GM18951 (cell line): ENCODE measurements around the gene ACR.

ENCODE experiments used
- POLR2A ChIP-seq: IDR thresholded peaks from 4 replicates; pipeline ENCODE4 v1.6.1; 2011; ENCODE audit warnings: mild to moderate bottlenecking; ENCODE audit not compliant: insufficient read length, insufficient read depth; ENCODE audit errors: extremely low read depth
- in situ Hi-C: fragments of 300-500 bp; cut with MboI; formaldehyde crosslinking; loops from one replicate; pipeline ENCODE4 v1.12.0; 2022; ENCODE audit warnings: low sequenced_read_pairs, mixed read lengths, inconsistent platforms; ENCODE audit not compliant: unreplicated experiment

ACR gene

DNA sequence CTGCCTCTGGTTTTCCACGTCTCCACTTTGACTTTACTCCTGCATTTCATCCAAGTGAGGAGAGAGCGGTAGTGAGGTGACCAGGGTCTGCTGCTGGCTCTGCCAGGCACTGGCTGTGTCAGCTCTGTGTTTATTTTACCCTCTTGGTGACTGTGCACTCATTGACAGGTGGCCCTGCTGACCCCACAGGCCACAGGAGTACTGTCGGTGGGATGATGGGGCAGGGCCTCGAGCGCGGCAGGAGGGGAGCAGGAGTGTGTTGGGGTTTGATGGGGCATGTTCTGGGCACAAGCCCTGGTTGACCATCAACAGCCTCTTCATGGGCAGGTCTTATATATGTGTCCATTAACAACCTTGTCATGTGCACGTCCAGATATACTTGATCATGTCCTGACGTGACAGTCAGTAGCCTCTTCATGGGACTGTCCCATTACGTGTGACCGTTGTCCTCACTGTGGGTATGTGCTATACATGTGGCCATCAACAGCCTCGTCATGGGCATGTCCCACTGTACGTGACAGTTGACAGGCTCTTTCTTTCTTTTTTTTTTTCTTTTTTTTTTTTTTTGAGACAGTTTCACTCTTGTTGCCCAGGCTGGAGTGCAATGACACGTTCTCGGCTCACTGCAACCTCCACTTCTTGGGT lies 31.4 kb upstream of the ACR start:
- in situ Hi-C loops: no loop called here
- TF ChIP-seq POLR2A: no peak

DNA sequence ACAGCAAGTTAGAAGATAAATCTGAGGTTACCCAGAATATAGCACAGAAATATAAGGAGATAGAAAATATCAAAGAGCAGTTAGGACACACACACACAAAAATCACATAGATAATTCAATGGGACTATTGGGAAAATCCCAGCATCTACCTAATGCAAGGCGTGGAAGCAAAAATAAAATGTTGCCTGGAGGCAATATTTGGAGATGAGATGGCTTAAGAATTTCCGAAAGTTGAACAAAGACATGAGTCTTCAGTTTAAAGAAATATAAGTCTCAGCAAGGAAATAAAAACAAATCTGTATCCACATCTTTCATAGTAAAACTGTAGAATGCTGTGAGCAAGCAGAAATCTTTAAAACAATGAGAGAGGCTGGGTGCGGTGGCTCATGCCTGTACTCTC lies 29.5 kb upstream of the ACR start:
- no peak for TF ChIP-seq POLR2A
- in situ Hi-C loops: no loop called here

GRCh38 chr22:50708996-50709395 lies 29.0 kb upstream of the ACR start:
- no peak for TF ChIP-seq POLR2A
- in situ Hi-C loops: no loop called here

DNA sequence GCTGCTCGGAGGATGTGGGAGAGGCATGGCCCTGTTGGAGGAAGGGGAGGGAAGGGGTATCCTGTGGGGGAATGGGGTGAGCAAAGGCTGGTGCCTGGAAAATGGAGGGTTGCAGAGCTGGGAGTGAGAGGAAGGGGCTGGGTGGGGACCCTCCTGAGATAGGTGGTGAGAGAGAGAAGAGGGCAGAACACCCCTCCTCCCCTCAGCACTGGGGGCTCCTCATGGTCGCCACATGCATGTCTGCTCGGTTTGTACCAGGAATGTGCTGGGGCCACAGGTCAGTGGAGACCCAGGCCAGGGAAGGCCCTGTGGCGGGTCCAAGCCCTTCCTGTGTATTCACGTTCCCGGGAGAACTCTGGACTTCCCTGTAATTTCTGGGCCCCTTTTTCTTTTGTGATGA lies 27.8 kb upstream of the ACR start:
- TF ChIP-seq POLR2A: no peak
- in situ Hi-C loops: no loop called here

GRCh38 chr22:50710886-50711285 lies 27.1 kb upstream of the ACR start:
- in situ Hi-C loops: no loop called here
- no peak for TF ChIP-seq POLR2A

DNA sequence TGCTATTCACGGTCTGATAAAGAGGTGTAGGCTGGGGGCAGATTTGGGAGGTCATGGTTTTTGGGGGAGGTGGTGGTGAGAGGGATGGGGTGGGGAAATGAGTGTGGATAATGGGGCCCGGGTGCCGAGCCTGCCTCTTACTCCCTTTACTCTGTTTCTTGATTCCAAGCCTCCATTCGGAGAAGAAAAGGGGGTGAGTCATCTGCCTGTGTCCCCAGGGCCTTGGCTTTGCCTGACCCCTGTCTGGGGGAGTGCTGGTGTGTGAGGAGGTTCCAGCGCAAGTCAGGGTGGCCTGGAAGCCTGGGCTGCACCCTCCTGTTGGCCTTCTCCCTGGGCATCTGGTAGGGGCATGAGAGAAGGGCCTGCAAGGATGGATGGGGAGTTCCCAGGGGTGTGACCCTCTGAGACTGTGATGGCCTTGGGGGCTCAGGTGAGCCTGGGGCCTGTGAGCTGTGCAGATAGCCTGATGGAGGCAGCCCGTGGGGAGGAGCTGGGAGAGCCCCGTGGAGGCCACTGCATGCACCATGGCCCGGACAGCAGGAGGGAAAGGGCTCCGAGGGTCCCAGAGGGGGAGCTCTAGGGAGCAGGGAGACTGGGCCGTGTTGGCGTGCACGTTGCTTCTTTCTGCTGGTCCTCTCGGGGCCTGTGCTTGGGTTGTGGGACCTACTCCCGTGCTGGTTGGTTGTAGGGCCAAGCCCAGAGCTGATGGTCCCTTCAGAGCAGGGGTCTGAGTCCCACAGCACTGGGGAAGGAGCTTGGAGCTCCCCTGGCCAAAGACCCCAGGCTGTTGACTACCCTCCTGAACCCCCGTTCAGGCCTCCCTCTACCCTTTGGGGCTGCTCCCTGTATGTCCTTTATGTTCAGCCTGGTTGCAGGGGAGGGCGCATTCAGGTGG lies 26.3 kb upstream of the ACR start:
- TF ChIP-seq POLR2A: no peak
- in situ Hi-C loops: no loop called here

- in situ Hi-C loops: no loop called here
These were observed 25.5 kb upstream of the ACR start for GRCh38 chr22:50712341-50713007.

GRCh38 chr22:50713008-50713385 lies 25.0 kb upstream of the ACR start:
- in situ Hi-C loops: no loop called here

More at GRCh38 chr22:50712341-50713007, 25.5 kb upstream of the ACR start:
- TF ChIP-seq POLR2A: no peak

DNA sequence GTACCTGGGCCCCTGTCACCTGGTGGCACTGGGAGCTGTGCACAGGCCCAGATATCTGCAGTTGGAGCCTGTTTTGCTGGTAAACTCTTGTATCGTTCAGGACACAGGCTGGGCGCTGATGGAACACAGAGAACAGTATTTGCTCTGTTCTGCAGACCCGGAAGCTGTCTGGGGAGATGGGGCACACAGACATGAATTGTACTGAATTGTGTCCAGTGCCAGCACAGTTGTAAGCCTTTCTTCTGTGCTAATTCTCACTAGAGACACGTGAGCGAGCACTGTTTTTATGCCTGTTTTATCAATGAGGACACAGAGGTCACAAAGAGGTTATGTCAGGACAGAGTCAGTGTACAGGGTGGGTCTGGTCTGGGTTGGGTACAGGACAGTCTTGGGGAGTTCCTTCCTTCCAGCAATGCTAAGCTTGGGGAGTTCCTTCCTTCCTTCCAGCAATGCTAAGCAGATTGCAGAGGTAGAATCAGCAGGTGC lies 24.4 kb upstream of the ACR start:
- TF ChIP-seq POLR2A: no peak
- in situ Hi-C loops: no loop called here

More at GRCh38 chr22:50713008-50713385, 25.0 kb upstream of the ACR start:
- no peak for TF ChIP-seq POLR2A

- no peak for TF ChIP-seq POLR2A
- in situ Hi-C loops: no loop called here
These were observed 23.9 kb upstream of the ACR start for GRCh38 chr22:50714150-50714549.

GRCh38 chr22:50714631-50715179 lies 23.3 kb upstream of the ACR start:
- no peak for TF ChIP-seq POLR2A
- in situ Hi-C loops: no loop called here

- TF ChIP-seq POLR2A: no peak
- in situ Hi-C loops: no loop called here
These were observed 22.8 kb upstream of the ACR start for GRCh38 chr22:50715250-50715649.

DNA sequence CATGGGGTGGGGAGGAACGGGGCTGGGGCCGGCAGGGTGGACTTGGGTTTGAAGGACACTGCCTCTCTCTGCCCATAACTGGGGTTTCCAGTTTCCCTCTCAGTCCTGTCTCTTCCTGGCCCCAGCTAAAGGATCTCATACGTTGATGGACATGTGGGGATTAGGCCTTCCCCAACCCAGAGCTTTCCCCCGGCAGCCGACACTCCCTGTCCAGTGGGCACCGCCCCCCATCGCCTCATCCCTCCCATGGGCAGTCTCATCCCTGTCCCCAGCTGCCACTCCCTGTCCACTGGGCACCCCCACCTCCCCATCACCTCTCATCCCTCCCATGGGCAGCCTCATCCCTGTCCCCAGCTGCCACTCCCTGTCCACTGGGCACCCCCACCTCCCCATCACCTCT lies 22.2 kb upstream of the ACR start:
- in situ Hi-C loops: no loop called here
- no peak for TF ChIP-seq POLR2A
